Measurements from ENCODE around the gene IFRD2.
A peak's percentile ranks its signal among the peaks of the same experiment; 100 is the strongest.
"Not testable (repeated sequence)": the region's sequence is repeated elsewhere in the genome, so short reads cannot be mapped to it uniquely, and the experiment has no call there.

The IFRD2 gene

GRCh38 chr3:50314342-50314741 is 22.1 kb upstream of the IFRD2 start:
- TF ChIP-seq CTCF (conservative IDR thresholded peaks at IDR 0.05), result no peak
- H3K27ac ChIP-seq, result no peak overlapping the region

- not testable (repeated sequence) for H3K27ac ChIP-seq
Observed at GRCh38 chr3:50312041-50312440, 19.8 kb upstream of the IFRD2 start.

GRCh38 chr3:50304601-50305000 is 12.4 kb upstream of the IFRD2 start:
- no peak for TF ChIP-seq CTCF (conservative IDR thresholded peaks at IDR 0.05)
- no peak overlapping the region for H3K27ac ChIP-seq

- 0 out of 2 replicates have a peak, but pooled peaks have one; percentile 18 for TF ChIP-seq CTCF (conservative IDR thresholded peaks at IDR 0.05)
- H3K27ac ChIP-seq, result no peak within 1 kb of the TSS
Observed at GRCh38 chr3:50303013-50303815, 11.0 kb upstream of the IFRD2 start, which contains the start of gene HYAL1. TSS of gene HYAL1 (minus strand) at chr3:50303574. CDS start at chr3:50302956, 618 bp downstream.

GRCh38 chr3:50302095-50303012 is 10.1 kb upstream of the IFRD2 start:
- TF ChIP-seq CTCF (conservative IDR thresholded peaks at IDR 0.05), result no peak
- no peak overlapping the region for H3K27ac ChIP-seq

GRCh38 chr3:50300681-50301254 is 8.5 kb upstream of the IFRD2 start:
- TF ChIP-seq CTCF (conservative IDR thresholded peaks at IDR 0.05), result no peak
- H3K27ac ChIP-seq, result peak overlapping the region; percentile 90; the same call in 1 of the 2 replicates

- H3K27ac ChIP-seq, result peak overlapping the region; percentile 90
- TF ChIP-seq CTCF (conservative IDR thresholded peaks at IDR 0.05), result no peak
Observed at GRCh38 chr3:50299929-50300680, 7.9 kb upstream of the IFRD2 start.
